ENCODE data around the gene HOXA3.

HOXA3 gene

GRCh38 chr7:27102581-27103442, 49.6 kb downstream of the HOXA3 start, which contains the start of gene HOXA2:
HOXA2 (minus strand) TSS chr7:27102683; CDS start chr7:27102500, 183 bp downstream.
- H3K4me3 ChIP-seq (ENCODE audit: control insufficient read depth, low read depth, low read length): peak within 1 kb of the TSS; percentile 32
- no peak for TF ChIP-seq CTCF (conservative IDR thresholded peaks at IDR 0.05; ENCODE audit: control insufficient read depth, insufficient read depth, low read depth, low read length)
- DNase-seq (ENCODE audit: low read depth): peak; percentile 52

GRCh38 chr7:27101957-27102580, 50.3 kb downstream of the HOXA3 start:
- TF ChIP-seq CTCF (conservative IDR thresholded peaks at IDR 0.05; ENCODE audit: control insufficient read depth, insufficient read depth, low read depth, low read length): no peak
- DNase-seq (ENCODE audit: low read depth): no peak
- H3K4me3 ChIP-seq (ENCODE audit: control insufficient read depth, low read depth, low read length): peak overlapping the region; percentile 32

GRCh38 chr7:27101171-27101956, 51.0 kb downstream of the HOXA3 start:
- peak; percentile 67 for DNase-seq (ENCODE audit: low read depth)

GRCh38 chr7:27100694-27101170, 51.7 kb downstream of the HOXA3 start:
- DNase-seq (ENCODE audit: low read depth): no peak
- H3K4me3 ChIP-seq (ENCODE audit: control insufficient read depth, low read depth, low read length): peak overlapping the region; percentile 30
- TF ChIP-seq CTCF (conservative IDR thresholded peaks at IDR 0.05; ENCODE audit: control insufficient read depth, insufficient read depth, low read depth, low read length): no peak

More at GRCh38 chr7:27101171-27101956, 51.0 kb downstream of the HOXA3 start:
- TF ChIP-seq CTCF (conservative IDR thresholded peaks at IDR 0.05; ENCODE audit: control insufficient read depth, insufficient read depth, low read depth, low read length): no peak
- H3K4me3 ChIP-seq (ENCODE audit: control insufficient read depth, low read depth, low read length): peak overlapping the region; percentile 31

GRCh38 chr7:27099453-27100370, 52.7 kb downstream of the HOXA3 start:
- no peak overlapping the region for H3K4me3 ChIP-seq (ENCODE audit: control insufficient read depth, low read depth, low read length)
- DNase-seq (ENCODE audit: low read depth): no peak
- no peak for TF ChIP-seq CTCF (conservative IDR thresholded peaks at IDR 0.05; ENCODE audit: control insufficient read depth, insufficient read depth, low read depth, low read length)
